Esophagus mucosa (tissue), 1 donor: Measurements from ENCODE around the gene NANP. TPM values are rescaled to one million over a fixed set of nuclear protein-coding genes. Genes with fewer than 3 reads are reported as not detected.
"Not testable (repeated sequence)": the region's sequence is repeated elsewhere in the genome, so short reads cannot be mapped to it uniquely, and the experiment has no call there.

ENCODE experiments used
- ATAC-seq: fragments of 200-7000 bp; cut with Tn5 transposase; one replicate; pipeline ENCODE4 v1.9.1; 2020
- total RNA-seq: library from RNA; stranded (reverse); gene quantifications from one replicate; pipeline ENCODE4 v1.2.4, GENCODE V29; 2023
- donor health status: DM: yes; HTN: yes; CAD: no.

Gene NANP
- total RNA-seq: 2.7 TPM

DNA sequence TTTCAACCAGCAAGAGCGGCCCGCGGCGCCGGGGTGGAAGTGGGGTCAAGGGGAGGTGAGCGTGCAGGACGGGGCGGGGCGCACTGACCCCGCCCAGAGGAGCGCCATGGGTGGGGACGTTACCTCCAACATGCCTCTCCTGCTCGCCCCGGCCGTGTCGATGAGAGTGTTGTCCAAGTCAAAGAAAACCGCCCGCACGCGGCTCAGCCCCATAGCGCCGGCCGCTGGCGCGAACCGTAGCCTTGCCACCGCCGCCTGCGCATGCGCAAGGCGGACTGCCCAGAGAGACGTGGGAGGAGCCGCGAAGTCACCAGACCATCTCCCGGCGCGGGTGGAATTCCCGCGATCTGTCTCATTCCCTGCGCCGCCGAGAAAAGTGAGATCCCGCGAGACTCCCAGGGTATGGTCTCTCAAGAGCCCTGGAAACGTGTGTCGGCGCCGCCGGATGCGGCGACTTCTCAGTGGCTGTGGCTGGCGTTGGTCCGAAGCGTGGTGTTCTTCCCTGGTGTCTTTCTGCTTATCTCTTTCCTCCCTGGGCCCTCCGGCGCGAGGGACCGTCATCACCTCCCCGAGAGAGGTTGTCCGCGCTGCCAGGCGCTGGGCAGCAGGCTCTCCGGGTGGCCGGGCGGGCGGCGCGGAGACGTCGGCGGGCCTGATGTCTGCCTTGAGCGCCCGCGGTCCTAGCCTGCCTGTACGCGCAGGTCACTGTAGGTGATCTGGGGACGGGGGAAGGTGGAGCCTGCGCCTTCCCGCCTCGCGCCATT, at the start of gene NANP:
NANP (minus strand) TSS at position 279 of the 764 bp plus-strand sequence; CDS start at position 213, 66 bp downstream.
- ATAC-seq: peak; percentile 97

DNA sequence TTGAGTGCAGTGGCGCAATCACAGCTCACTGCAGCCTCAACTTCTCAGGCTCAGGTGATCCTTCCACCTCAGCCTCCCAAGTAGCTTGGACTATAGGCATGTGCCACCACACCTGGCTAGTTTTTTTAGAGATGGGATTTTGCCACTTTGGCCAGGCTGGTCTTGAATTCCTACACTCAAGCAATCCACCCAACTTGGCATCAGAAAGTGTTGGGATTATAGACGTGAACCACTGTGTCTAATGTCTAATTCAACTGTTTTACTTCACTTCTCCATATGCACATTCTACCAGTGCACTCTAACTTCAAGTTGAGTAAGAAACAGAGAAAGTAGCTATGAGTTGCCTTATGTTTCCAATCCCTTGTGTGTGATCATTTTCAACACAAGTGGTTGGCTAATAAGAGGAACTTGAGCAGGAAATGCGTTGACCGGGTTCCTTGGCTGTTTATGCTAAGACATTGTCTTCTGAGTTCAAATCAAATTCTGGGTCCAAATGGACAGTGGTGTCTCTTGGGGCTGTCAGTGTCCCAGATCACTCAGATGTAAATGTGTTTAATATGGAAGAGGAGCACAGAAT, 48.9 kb upstream of the NANP start:
- no peak for ATAC-seq

DNA sequence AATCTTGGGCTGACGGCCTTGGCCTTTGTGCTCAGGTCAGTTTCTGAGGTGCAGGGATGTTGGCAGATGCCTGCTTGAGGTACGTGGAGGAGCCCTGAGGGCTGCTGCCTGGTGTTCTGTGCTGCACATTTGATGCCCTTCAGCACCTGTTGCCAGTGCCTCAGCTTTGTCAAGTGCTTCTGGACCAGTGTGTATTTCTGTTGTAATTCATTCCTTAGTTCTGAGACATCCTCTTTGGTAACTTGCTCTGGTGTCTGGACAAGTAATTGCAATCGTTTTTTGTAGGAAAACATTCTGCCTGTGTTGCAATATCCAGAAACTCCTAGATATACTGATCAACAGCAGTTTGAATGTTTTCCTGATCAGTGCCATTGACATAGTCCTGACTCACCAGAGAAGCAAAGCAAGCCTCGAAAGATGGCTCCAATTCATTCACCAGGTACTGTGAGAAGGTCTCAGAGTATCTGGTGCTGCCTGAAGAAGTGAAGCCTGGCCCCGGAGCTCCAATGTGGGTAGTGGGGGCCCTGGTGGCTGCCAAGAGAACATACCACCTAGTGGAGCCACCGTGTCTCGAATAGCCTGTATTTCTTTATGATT, 46.1 kb upstream of the NANP start:
- ATAC-seq: peak; percentile 59

- ATAC-seq: no peak
Measured at GRCh38 chr20:25668446-25668845, 44.6 kb upstream of the NANP start.

DNA sequence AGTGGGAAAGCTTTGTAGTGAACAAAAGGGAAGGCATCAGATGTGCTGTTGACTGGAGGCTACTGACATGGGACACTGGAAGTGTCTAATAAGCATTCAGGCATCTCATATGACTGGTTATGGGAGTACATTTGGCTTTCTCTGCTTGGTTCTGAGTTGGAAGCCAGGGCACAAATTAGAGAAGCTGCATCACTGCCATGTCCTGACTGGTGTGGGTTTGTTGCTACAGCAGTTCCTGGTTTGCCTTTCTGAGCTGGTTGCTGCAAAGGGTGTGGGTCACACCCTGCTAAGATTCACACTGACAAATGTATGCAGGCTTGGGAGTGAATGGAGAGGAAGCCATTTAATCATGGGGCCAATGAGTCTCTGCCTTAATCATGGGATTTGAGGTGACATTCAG, 36.2 kb upstream of the NANP start:
- ATAC-seq: peak; percentile 99

DNA sequence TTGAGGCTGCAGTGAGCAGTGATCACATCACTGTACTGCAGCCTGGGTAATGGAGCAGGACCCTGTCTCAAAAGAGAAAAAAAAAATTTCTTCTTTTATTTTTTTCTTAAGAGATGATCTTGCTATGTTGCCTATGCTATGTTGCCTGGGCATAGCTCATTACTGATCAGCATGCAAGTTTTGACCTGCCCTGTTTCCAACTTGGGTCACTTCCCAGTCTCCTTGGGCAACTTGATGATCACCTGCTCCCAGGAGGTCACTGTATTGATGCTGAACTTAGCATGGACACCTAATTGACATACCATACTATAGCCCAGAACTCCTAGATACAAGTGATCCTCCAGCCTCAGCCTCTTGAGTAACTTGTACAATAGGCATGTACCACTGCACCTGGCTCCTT, 30.7 kb upstream of the NANP start:
- peak; percentile 65 for ATAC-seq

DNA sequence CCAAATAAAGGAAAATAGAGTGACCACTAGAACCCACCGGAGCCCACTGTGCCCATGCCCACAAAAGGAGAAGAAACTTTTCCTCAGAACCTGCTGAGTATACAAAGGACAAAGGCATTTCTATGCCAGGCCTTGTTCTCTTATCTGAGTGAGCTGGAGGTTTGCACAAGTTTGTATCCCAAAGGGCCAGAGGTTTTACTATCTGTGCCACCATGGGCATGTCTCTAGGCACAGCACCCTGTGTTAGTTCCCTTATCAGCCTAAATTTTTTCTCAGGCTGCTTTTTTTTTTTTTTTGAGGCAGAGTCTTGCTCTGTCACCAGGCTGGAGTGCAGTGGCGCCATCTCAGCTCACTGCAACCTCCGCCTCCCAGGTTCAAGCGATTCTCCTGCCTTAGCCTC, 29.1 kb upstream of the NANP start:
- not testable (repeated sequence) for ATAC-seq

DNA sequence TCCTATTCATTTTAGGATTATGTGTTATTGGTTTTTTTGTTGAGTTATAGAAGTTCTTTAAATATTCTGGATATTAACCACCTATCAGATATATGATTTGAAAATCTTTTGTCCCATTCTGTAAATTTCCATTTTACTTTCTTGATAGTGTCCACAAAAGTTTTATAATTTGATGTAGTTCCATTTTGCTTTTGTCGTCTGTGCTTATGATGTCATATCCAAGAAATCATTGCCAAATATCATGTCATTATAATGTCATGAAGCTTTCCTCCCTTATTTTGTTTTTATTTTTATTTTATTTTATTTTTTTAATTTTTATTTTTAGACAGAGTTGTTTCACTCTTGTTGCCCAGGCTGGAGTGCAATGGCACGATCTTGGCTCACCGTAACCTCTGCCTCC, 21.0 kb upstream of the NANP start:
- no peak for ATAC-seq

GRCh38 chr20:25643716-25644115, 19.9 kb upstream of the NANP start:
- ATAC-seq: no peak

DNA sequence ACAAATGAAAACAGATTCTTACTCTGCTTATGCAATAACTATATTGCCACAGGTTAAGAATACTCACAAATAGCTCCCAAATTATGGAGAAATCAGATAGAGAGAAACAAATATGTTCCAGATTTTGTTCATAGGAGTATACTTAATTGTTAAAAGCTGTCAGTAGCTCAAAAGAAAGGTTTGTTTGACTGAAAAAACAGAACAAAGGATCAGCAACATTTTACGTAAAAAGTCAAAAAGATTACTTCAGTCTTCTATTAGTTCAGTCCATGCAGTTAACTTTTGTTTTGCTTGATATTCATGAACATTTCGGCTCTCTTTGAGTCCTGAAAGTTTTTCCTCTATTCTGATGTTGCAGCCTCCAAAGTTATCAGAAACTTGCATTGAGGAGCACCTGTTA, 13.4 kb upstream of the NANP start:
- ATAC-seq: no peak

GRCh38 chr20:25632940-25633790, 9.4 kb upstream of the NANP start:
- ATAC-seq: peak; percentile 78

GRCh38 chr20:25630615-25631014, 6.8 kb upstream of the NANP start:
- not testable (repeated sequence) for ATAC-seq

GRCh38 chr20:25629816-25630499, 6.1 kb upstream of the NANP start:
- no peak for ATAC-seq

- no peak for ATAC-seq
Measured at GRCh38 chr20:25626779-25627178, 3.0 kb upstream of the NANP start.

GRCh38 chr20:25624500-25624939, 706 bp upstream of the NANP start:
- ATAC-seq: no peak

DNA sequence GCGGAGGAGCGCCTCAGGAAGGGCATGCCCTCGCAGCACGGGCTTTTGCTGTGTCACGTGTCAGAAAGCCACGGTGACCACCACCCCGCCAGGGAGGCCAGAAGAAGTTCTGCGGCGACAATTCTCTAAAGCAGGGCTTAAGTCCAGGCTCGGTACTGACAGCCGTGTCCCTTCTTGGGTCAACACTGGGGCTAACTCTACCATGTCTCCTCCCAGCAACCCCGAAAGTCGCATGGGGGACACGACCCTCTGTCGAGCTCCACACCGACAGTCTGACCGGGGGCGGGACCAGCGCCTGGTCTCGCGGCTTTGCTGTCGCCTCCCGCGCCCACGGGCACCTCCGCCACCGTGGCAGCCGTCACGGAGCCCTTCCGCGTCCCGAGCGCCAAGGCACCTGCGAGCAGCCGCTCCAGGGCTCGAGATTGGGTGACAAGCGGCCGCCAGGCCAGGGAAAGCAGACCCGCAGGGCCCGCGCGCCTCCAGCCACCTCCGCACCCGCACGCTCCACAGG, 534 bp downstream of the NANP start:
- peak; percentile 6 for ATAC-seq

DNA sequence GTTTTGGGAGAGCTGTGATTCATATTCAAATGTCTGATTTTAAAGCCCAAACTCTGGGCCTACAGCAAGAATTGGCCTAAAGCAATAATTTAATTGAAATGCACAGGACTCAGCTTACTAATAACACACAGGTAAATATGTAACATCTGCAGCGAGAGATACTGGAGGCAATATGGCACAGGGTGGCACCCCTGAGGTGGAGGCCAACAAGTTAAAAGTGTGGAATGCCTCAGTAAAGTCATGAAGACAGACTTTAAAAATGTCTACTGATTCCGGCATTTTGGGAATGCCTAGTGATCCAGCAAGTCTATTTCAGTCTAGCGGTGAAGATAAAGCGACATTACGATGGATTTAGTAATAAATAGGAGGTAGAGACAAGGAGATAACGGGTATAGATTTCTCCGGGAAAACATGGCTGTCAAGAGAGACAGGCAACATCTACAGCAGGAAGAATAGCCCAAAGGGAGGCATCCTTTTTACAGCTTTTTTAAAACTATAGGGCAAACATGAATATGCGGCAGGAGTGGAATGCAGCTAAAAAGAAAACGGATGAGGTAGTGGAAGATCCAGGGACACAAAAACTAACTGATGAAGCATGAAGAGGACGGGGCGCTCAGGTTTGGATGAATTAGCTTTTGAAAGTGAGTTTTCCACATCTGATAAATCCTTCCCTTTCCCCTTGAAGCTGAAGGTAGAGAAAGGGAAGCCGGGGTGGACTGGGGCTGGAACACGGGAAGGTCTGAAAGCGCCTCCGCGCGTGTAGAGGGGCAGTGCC, 1.2 kb downstream of the NANP start:
- ATAC-seq: no peak

DNA sequence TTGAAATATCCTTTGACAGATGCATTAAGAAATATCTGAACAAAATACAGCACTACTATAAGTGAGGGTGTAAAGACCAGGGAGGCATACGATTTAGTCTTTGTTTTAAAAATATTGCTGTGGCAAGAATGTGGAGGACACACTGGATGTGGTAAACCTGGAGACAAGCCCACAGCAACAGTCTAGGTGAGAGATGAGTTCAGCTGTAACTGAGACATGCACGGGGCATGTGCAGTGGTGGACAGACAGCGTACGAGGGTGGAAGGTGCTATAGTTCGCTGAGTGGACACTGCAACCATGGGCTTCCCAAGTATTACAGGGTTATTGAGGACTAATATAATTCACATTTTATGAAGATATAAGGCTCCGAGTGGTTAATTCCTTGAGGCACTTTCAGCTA, 1.8 kb downstream of the NANP start:
- no peak for ATAC-seq

GRCh38 chr20:25619514-25619913, 4.3 kb downstream of the NANP start:
- no peak for ATAC-seq

GRCh38 chr20:25608774-25609173, 15.0 kb downstream of the NANP start:
- no peak for ATAC-seq

DNA sequence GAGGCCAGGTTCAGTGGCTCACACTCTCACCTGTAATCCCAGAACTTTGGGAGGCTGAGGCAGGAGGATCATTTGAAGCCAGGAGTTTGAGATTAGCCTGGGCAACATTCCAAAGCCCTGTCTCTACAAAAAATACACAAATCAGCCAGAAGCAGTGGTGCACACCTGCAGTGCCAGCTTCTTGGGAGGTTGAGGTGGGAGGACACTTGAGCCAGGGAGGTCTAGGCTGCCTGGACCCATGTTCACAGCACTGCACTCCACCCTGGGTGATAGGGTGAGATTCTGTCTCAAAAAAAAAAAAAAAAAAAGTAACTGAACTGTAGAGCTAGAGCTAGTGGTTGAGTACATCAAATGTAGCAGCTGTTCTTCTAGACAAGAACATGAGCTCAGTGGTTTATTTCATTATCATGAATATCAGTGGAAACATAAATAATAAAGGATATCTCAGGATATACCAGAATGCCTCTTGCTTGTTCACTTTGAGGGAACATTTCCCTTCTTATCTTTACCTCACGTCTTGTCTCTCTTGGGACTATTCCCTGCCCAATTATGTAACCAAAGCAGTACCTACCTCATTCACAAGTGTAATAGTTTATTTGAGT, 17.6 kb downstream of the NANP start:
- ATAC-seq: no peak
